ENCODE measurements around the gene PLLP.

GRCh38 chr16:57209780-57210179 lies 74.7 kb downstream of the PLLP start:
- TF ChIP-seq CTCF (IDR thresholded peaks at IDR 0.05; ENCODE audit: poor library complexity, severe bottlenecking) = no peak
- no peak for TF ChIP-seq POLR2AphosphoS5 (IDR thresholded peaks at IDR 0.05)
- no peak for TF ChIP-seq TAF1 (IDR thresholded peaks at IDR 0.05; ENCODE audit: low read depth)
- TF ChIP-seq MXI1 (conservative IDR thresholded peaks at IDR 0.05; ENCODE audit: poor library complexity, severe bottlenecking) = no peak
- no peak for TF ChIP-seq EZH2 (IDR thresholded peaks at IDR 0.05; ENCODE audit: borderline replicate concordance, insufficient read depth, low read length, poor library complexity, severe bottlenecking)
- TF ChIP-seq EP300 (conservative IDR thresholded peaks at IDR 0.05; ENCODE audit: poor library complexity, severe bottlenecking) = no peak
- TF ChIP-seq RAD21 (conservative IDR thresholded peaks at IDR 0.05) = no peak

All from neural cell (in vitro differentiated cells).